Measurements from ENCODE around the gene MROH9. TPM values are rescaled to one million over a fixed set of nuclear protein-coding genes. Genes with fewer than 3 reads are reported as not detected.

MROH9 gene
- total RNA-seq, 4 donors from 2014 or later: 0.69 TPM; not detected in 3

GRCh38 chr1:171107969-171108368 lies 172.6 kb downstream of the MROH9 start:
- no peak for TF ChIP-seq CTCF (IDR thresholded peaks at IDR 0.05)
- TF ChIP-seq POLR2A (IDR thresholded peaks at IDR 0.05): no peak
- H3K27me3 ChIP-seq: no peaks in the 10 kb centered on the region
- intact Hi-C loops (cut with DNase I; ENCODE audit: low total_unique reads): no loop called here
- DNase-seq: no peak
- H3K4me3 ChIP-seq: no peak overlapping the region
- no peaks in the 10 kb centered on the region for H3K4me1 ChIP-seq
- no peaks in the 10 kb centered on the region for H3K36me3 ChIP-seq
- no peak overlapping the region for H3K27ac ChIP-seq
- no peaks in the 10 kb centered on the region for H3K9me3 ChIP-seq

- H3K4me3 ChIP-seq: no peak overlapping the region
- TF ChIP-seq POLR2A (IDR thresholded peaks at IDR 0.05) (no peak), CTCF (IDR thresholded peaks at IDR 0.05) (no peak)
- H3K9me3 ChIP-seq: no peaks in the 10 kb centered on the region
- no peaks in the 10 kb centered on the region for H3K36me3 ChIP-seq
- intact Hi-C loops (cut with DNase I; ENCODE audit: low total_unique reads): no loop called here
- no peak overlapping the region for H3K27ac ChIP-seq
- H3K27me3 ChIP-seq: no peaks in the 10 kb centered on the region
- no peak for DNase-seq
- no peaks in the 10 kb centered on the region for H3K4me1 ChIP-seq
Measured at GRCh38 chr1:171109966-171110365, 174.6 kb downstream of the MROH9 start.

GRCh38 chr1:171110621-171111326 lies 175.4 kb downstream of the MROH9 start:
- Histone ChIP-seq H3K36me3 (no peaks in the 10 kb centered on the region), H3K4me3 (no peak overlapping the region), H3K4me1 (no peaks in the 10 kb centered on the region), H3K9me3 (no peaks in the 10 kb centered on the region), H3K27ac (peak overlapping the region; percentile 43 to 58), H3K27me3 (no peaks in the 10 kb centered on the region)
- no peak for DNase-seq
- intact Hi-C loops (cut with DNase I; ENCODE audit: low total_unique reads): no loop called here
- TF ChIP-seq POLR2A (IDR thresholded peaks at IDR 0.05) (no peak), CTCF (IDR thresholded peaks at IDR 0.05) (no peak)

- DNase-seq: no peak
- Histone ChIP-seq H3K27ac (peak overlapping the region; percentile 43 to 58), H3K4me3 (no peak overlapping the region), H3K27me3 (no peaks in the 10 kb centered on the region), H3K4me1 (no peaks in the 10 kb centered on the region), H3K9me3 (no peaks in the 10 kb centered on the region), H3K36me3 (no peaks in the 10 kb centered on the region)
- TF ChIP-seq CTCF (IDR thresholded peaks at IDR 0.05) (no peak), POLR2A (IDR thresholded peaks at IDR 0.05) (no peak)
- intact Hi-C loops (cut with DNase I; ENCODE audit: low total_unique reads): no loop called here
Measured at GRCh38 chr1:171112119-171112518, 176.8 kb downstream of the MROH9 start.

GRCh38 chr1:171113382-171113781 lies 178.0 kb downstream of the MROH9 start:
- H3K9me3 ChIP-seq: no peaks in the 10 kb centered on the region
- H3K27me3 ChIP-seq: no peaks in the 10 kb centered on the region
- no peak overlapping the region for H3K27ac ChIP-seq
- no peak for TF ChIP-seq POLR2A (IDR thresholded peaks at IDR 0.05)
- TF ChIP-seq CTCF (IDR thresholded peaks at IDR 0.05): no peak
- intact Hi-C loops (cut with DNase I; ENCODE audit: low total_unique reads): no loop called here
- H3K4me1 ChIP-seq: no peaks in the 10 kb centered on the region
- no peak overlapping the region for H3K4me3 ChIP-seq
- H3K36me3 ChIP-seq: no peaks in the 10 kb centered on the region
- DNase-seq: no peak

MicroRNA genes within 50 kb of the gene (microRNA counts, 767-probe panel; counts per million panel counts)
- 0 counts per million in 2 donors for microRNA hsa-miR-1295a

Small RNA genes lying within 50 kb of the gene (microRNA-seq; reads per million reads assigned to microRNA genes)
- gene MIR1295A (ENCODE audit: borderline microRNAs expressed, borderline replicate concordance): not detected
- not detected for gene MIR1295B (ENCODE audit: borderline microRNAs expressed, borderline replicate concordance)

Small RNA genes lying within 50 kb of the gene (small RNA-seq; reads per million reads assigned to genes)
- not detected for gene MIR1295A

Other genes with a start within 250 kb of the MROH9 start
- gene FMO3, start 155.4 kb downstream of the MROH9 start, total RNA-seq: 10 to 100 TPM in 1 of 4 donors, 1 to 10 TPM in 1, under 1 TPM in 2; 0.14 to 30.9 (median 1.1) TPM
- gene FMO2, start 249.8 kb downstream of the MROH9 start, total RNA-seq: 10 to 100 TPM in 3 of 4 donors, 1 to 10 TPM in 1; 1.9 to 74.4 (median 29.4) TPM